SU-DHL-6 (cell line): Measurements from ENCODE around the gene SKIL.

Experiments used
- H2AFZ ChIP-seq: fragments of 200-600 bp; sonication (generic); 2 replicates; pipeline ENCODE4 v1.6.1; 2014; ENCODE audit warnings: low read depth, mild to moderate bottlenecking, moderate library complexity, mixed read lengths, antibody characterized with exemption, low read length; ENCODE audit not compliant: severe bottlenecking
- H3F3A ChIP-seq: fragments of 200-600 bp; shearing (Covaris generic); 2 replicates; pipeline ENCODE4 v1.6.0; 2016; ENCODE audit warnings: antibody characterized with exemption, mild to moderate bottlenecking; ENCODE audit not compliant: insufficient read depth
- H3K27ac ChIP-seq: fragments of 200-600 bp; sonication (generic); 2 replicates; pipeline ENCODE4 v1.5.1; 2016; ENCODE audit warnings: low read depth, mild to moderate bottlenecking, low read length, moderate library complexity, mixed read lengths
- H3K27me3 ChIP-seq: fragments of 200-600 bp; sonication (generic), shearing (Covaris generic); 2 replicates; pipeline ENCODE4 v1.6.0; 2014; ENCODE audit warnings: mild to moderate bottlenecking, low read length
- H3K36me3 ChIP-seq: fragments of 200-600 bp; sonication (generic); 2 replicates; pipeline ENCODE4 v1.6.1; 2014; ENCODE audit warnings: mild to moderate bottlenecking, low read length, mixed read lengths
- H3K4me2 ChIP-seq: fragments of 300-600, 200-600 bp; shearing (Covaris generic), sonication (generic); 2 replicates; pipeline ENCODE4 v1.6.0; 2014; ENCODE audit warnings: low read length, low read depth, mild to moderate bottlenecking; ENCODE audit not compliant: poor library complexity, severe bottlenecking
- H3K4me3 ChIP-seq: fragments of 200-600 bp; sonication (generic); 2 replicates; pipeline ENCODE4 v1.5.1; 2014; ENCODE audit warnings: antibody characterized with exemption, low read length, mild to moderate bottlenecking, mixed read lengths; ENCODE audit not compliant: insufficient read depth, poor library complexity, severe bottlenecking
- H3K79me2 ChIP-seq: fragments of 200-600 bp; sonication (generic); 2 replicates; pipeline ENCODE4 v1.6.1; 2014; ENCODE audit warnings: mild to moderate bottlenecking, low read length, moderate library complexity; ENCODE audit not compliant: insufficient read depth
- H3K9ac ChIP-seq: fragments of 200-600 bp; sonication (generic); 2 replicates; pipeline ENCODE4 v1.7.0; 2014; ENCODE audit warnings: mild to moderate bottlenecking, low read length
- H3K9me2 ChIP-seq: fragments of 200-600 bp; sonication (generic); replicated peaks from 2 replicates; pipeline ENCODE4 v1.6.1; 2014; ENCODE audit warnings: low read length; ENCODE audit not compliant: insufficient read depth
- H3K9me3 ChIP-seq: fragments of 200-600 bp; sonication (generic); 2 replicates; pipeline ENCODE4 v1.6.1; 2014; ENCODE audit warnings: low read length, mixed read lengths; ENCODE audit not compliant: insufficient read depth
- H4K20me1 ChIP-seq: fragments of 200-600 bp; sonication (generic); 2 replicates; pipeline ENCODE4 v1.6.1; 2014; ENCODE audit warnings: low read depth, mild to moderate bottlenecking, antibody characterized with exemption, low read length, moderate library complexity, mixed read lengths
- EZH2phosphoT487 ChIP-seq: fragments of 200-600 bp; sonication (generic), shearing (Covaris generic); conservative IDR thresholded peaks from 2 replicates; pipeline ENCODE4 v1.6.1; 2018; ENCODE audit warnings: mild to moderate bottlenecking, antibody characterized with exemption, low read length, moderate library complexity, mixed read lengths
- TF ChIP-seq, protein P1 (sequence below): fragments of 200-600 bp; sonication (generic); IDR thresholded peaks from one replicate; pipeline ENCODE4 v1.5.1; 2017; ENCODE audit warnings: antibody characterized with exemption, mild to moderate bottlenecking, low read length, moderate library complexity; ENCODE audit not compliant: insufficient read depth, poor library complexity, severe bottlenecking

The SKIL gene

DNA sequence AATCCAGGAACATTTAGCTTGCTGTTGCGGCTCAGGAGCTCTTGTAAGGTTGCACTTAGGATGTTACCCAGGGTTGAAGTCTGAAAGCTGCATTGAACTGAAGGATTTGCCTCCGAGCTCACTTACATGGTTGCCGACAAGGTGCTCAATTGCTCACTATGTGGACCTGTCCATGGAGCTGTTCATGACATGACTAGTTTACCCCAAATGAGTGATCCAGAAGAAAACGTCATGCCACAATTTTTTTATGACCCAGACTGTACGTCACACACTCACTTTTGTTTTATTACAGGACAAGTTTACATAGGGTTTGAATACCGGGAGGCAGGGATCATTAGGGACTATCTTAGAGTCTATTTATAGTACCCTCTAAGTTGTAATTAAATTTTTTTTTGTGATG, 40.2 kb downstream of the SKIL start:
- Histone ChIP-seq H3F3A (peaks cover 5% of the 10 kb centered on the region; the same call in 1 of the 2 replicates), H4K20me1 (no peaks in the 10 kb centered on the region; the same call in 1 of the 2 replicates)
- TF ChIP-seq, protein P1, sequence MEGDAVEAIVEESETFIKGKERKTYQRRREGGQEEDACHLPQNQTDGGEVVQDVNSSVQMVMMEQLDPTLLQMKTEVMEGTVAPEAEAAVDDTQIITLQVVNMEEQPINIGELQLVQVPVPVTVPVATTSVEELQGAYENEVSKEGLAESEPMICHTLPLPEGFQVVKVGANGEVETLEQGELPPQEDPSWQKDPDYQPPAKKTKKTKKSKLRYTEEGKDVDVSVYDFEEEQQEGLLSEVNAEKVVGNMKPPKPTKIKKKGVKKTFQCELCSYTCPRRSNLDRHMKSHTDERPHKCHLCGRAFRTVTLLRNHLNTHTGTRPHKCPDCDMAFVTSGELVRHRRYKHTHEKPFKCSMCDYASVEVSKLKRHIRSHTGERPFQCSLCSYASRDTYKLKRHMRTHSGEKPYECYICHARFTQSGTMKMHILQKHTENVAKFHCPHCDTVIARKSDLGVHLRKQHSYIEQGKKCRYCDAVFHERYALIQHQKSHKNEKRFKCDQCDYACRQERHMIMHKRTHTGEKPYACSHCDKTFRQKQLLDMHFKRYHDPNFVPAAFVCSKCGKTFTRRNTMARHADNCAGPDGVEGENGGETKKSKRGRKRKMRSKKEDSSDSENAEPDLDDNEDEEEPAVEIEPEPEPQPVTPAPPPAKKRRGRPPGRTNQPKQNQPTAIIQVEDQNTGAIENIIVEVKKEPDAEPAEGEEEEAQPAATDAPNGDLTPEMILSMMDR, result no peak
- TF ChIP-seq EZH2phosphoT487, result no peak

DNA sequence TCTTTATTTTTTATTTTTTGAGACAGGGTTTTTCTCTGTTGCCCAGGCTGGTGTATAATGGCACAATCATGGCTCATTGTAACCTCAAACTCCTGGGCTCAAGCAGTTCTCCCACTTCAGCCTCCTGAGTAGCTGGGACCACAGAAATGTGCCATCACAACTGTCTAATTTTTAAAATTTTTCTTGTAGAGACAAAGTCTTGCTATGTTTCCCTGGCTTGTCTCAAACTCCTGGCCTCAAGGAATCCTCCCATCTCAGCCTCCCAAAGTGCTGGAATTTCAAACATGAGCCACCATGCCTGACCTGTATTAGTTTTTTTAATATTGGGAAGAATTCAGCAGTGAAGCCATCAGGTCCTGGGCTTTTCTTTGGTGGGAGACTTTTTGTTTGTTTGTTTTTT, 47.6 kb downstream of the SKIL start:
- H3K36me3 ChIP-seq, result no peaks in the 10 kb centered on the region
- no peak overlapping the region for H3K4me3 ChIP-seq
- H3K79me2 ChIP-seq, result no peaks in the 10 kb centered on the region
- H3K9me3 ChIP-seq, result no peaks in the 10 kb centered on the region
- H2AFZ ChIP-seq, result no peak overlapping the region
- no peak overlapping the region for H3K9ac ChIP-seq
- H4K20me1 ChIP-seq, result no peaks in the 10 kb centered on the region
- H3F3A ChIP-seq, result no peaks in the 10 kb centered on the region
- H3K4me2 ChIP-seq, result no peak overlapping the region
- H3K27me3 ChIP-seq, result no peaks in the 10 kb centered on the region
- TF ChIP-seq, protein P1, result no peak
- no peak for TF ChIP-seq EZH2phosphoT487
- no peaks in the 10 kb centered on the region for H3K9me2 ChIP-seq
- no peak overlapping the region for H3K27ac ChIP-seq

More for the DNA sequence above, 40.2 kb downstream of the SKIL start:
- H3K9me3 ChIP-seq, result no peaks in the 10 kb centered on the region
- peaks cover 23% of the 10 kb centered on the region; the same call in 1 of the 2 replicates for H3K36me3 ChIP-seq
- no peaks in the 10 kb centered on the region for H3K79me2 ChIP-seq
- H2AFZ ChIP-seq, result no peak overlapping the region
- no peak overlapping the region for H3K4me3 ChIP-seq
- H3K9me2 ChIP-seq, result no peaks in the 10 kb centered on the region
- H3K27me3 ChIP-seq, result no peaks in the 10 kb centered on the region
- no peak overlapping the region for H3K27ac ChIP-seq
- no peak overlapping the region for H3K4me2 ChIP-seq
- H3K9ac ChIP-seq, result no peak overlapping the region

DNA sequence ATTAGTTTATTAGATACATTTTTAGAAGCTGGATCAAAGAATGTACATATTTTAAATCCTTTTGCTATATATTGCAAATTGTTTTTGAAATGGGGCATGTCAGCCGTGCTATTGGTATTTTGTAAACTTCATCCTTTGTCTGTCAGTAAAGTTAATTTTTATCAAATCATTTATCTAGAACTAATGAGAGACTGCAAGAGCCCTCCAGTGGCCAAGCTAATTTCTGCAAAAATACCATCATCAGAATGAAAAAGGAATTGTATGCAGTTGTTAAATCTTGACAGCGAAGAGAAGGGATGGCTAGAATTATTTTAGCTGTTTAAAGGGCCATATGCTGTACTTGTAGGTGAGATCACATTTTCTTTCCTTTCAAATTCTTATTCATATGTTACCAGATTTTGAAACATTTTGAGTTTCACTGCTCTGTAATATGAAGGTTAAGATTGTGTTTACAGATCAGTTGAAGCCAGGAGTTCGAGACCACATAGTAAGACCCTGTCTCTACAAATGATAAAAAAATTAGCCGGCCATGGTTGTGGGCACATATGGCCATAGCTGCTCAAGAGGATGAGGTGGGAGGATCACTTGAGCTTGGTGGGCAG, 53.0 kb downstream of the SKIL start:
- no peaks in the 10 kb centered on the region for H3K79me2 ChIP-seq
- no peak for TF ChIP-seq EZH2phosphoT487
- TF ChIP-seq, protein P1, result peak; percentile 60
- H3F3A ChIP-seq, result no peaks in the 10 kb centered on the region
- H3K27ac ChIP-seq, result no peak overlapping the region
- no peak overlapping the region for H3K4me2 ChIP-seq
- H3K9me3 ChIP-seq, result no peaks in the 10 kb centered on the region
- H3K9ac ChIP-seq, result no peak overlapping the region
- H3K9me2 ChIP-seq, result no peaks in the 10 kb centered on the region
- no peak overlapping the region for H2AFZ ChIP-seq
- no peaks in the 10 kb centered on the region for H3K27me3 ChIP-seq
- no peaks in the 10 kb centered on the region for H3K36me3 ChIP-seq
- H4K20me1 ChIP-seq, result no peaks in the 10 kb centered on the region
- H3K4me3 ChIP-seq, result no peak overlapping the region
